ENCODE results near the gene UBASH3B.
A peak's percentile ranks its signal among the peaks of the same experiment; 100 is the strongest.
"Not testable (repeated sequence)": the region's sequence is repeated elsewhere in the genome, so short reads cannot be mapped to it uniquely, and the experiment has no call there.

UBASH3B gene

GRCh38 chr11:122852796-122853160 is 197.3 kb downstream of the UBASH3B start:
- H3K4me3 ChIP-seq (ENCODE audit: low read depth, low read length), result no peak overlapping the region
- TF ChIP-seq CTCF (IDR thresholded peaks at IDR 0.05; ENCODE audit: low read depth, low read length), result no peak

GRCh38 chr11:122853261-122853660 is 197.7 kb downstream of the UBASH3B start:
- TF ChIP-seq CTCF (IDR thresholded peaks at IDR 0.05; ENCODE audit: low read depth, low read length), result no peak
- no peak overlapping the region for H3K4me3 ChIP-seq (ENCODE audit: low read depth, low read length)

- TF ChIP-seq CTCF (IDR thresholded peaks at IDR 0.05; ENCODE audit: low read depth, low read length), result peak; percentile 26; the same call in 1 of the 2 replicates
- no peak overlapping the region for H3K4me3 ChIP-seq (ENCODE audit: low read depth, low read length)
Measured at GRCh38 chr11:122853971-122854446, 198.5 kb downstream of the UBASH3B start.

- TF ChIP-seq CTCF (IDR thresholded peaks at IDR 0.05; ENCODE audit: low read depth, low read length), result no peak
- no peak overlapping the region for H3K4me3 ChIP-seq (ENCODE audit: low read depth, low read length)
Measured at GRCh38 chr11:122861631-122862030, 206.1 kb downstream of the UBASH3B start.

GRCh38 chr11:122862091-122862490 is 206.6 kb downstream of the UBASH3B start:
- no peak overlapping the region for H3K4me3 ChIP-seq (ENCODE audit: low read depth, low read length)
- no peak for TF ChIP-seq CTCF (IDR thresholded peaks at IDR 0.05; ENCODE audit: low read depth, low read length)

- H3K4me3 ChIP-seq (ENCODE audit: low read depth, low read length), result not testable (repeated sequence)
Measured at GRCh38 chr11:122863154-122863553, 207.6 kb downstream of the UBASH3B start.

- TF ChIP-seq CTCF (IDR thresholded peaks at IDR 0.05; ENCODE audit: low read depth, low read length), result peak; percentile 88
- no peak overlapping the region for H3K4me3 ChIP-seq (ENCODE audit: low read depth, low read length)
Measured at GRCh38 chr11:122863704-122864326, 208.3 kb downstream of the UBASH3B start.

Measured in WI38 (cell line).